HCT116 (cell line): ENCODE results near the gene DTWD2. TPM values are rescaled to one million over a fixed set of nuclear protein-coding genes. Genes with fewer than 3 reads are reported as not detected.

ENCODE experiments used
- ATAC-seq: fragments of 200-7000 bp; cut with Tn5 transposase; 2 replicates; pipeline ENCODE4 v1.9.1; 2020; ENCODE audit warnings: mild to moderate bottlenecking, moderate library complexity
- BruUV-seq: library from RNA; stranded (reverse); fragments of 400-500 nt; replicated peaks from 2 replicates; lab custom pipeline; 2021; lab: Mats Ljungman, UMichigan
- CTCF ChIA-PET: fragments of 300-600 bp; sonication (Branson Sonifier 250); formaldehyde crosslinking; loops from one replicate; lab custom pipeline; 2021; ENCODE audit warnings: antibody characterized with exemption; lab: Charles Lee
- POLR2A ChIA-PET: fragments of 300-600, 350-600 bp; sonication (Branson Sonifier 250); formaldehyde crosslinking; loops from one replicate; lab custom pipeline; 2021; ENCODE audit warnings: antibody characterized with exemption; lab: Charles Lee
- RAD21 ChIA-PET, 2 experiments: fragments of 300-600 bp; sonication (Branson Sonifier 250); formaldehyde crosslinking; loops; one replicate each; lab custom pipeline; 2023; ENCODE audit warnings: low total read pairs in 2 of 2; ENCODE audit not compliant: uncharacterized antibody in 2 of 2, unreplicated experiment in 2 of 2, low non-redundant PET in 1 of 2; lab: Charles Lee
- DNase-seq: peaks from one replicate; pipeline ENCODE4 v3.0.0-alpha.2; 2010; ENCODE audit warnings: low read depth, low spot score
- H2AFZ ChIP-seq: fragments of 200-600 bp; shearing (Covaris generic), sonication (generic); 2 replicates; pipeline ENCODE4 v1.6.1; 2017; ENCODE audit warnings: low read depth, mixed run types, mixed read lengths, antibody characterized with exemption, low read length; ENCODE audit not compliant: poor library complexity, severe bottlenecking
- H3K27ac ChIP-seq: 2 replicates; pipeline ENCODE4 v1.5.1; 2012; ENCODE audit warnings: low read depth, low read length
- H3K27me3 ChIP-seq: fragments of 200-600 bp; sonication (generic); 2 replicates; pipeline ENCODE4 v1.6.1; 2016; ENCODE audit warnings: mixed run types, low read length, mixed read lengths; ENCODE audit not compliant: insufficient read depth
- H3K36me3 ChIP-seq, 2 experiments: fragments of 200-500 bp in 1 of 2; fragments of 200-600 bp in 1 of 2; sonication (Bioruptor generic) in 1 of 2; sonication (generic) in 1 of 2; 2 replicates each; pipeline versions ENCODE4 v1.5.1 to v1.6.1; 2014 to 2016; ENCODE audit warnings: low read length in 2 of 2, inconsistent platforms in 1 of 2, mixed read lengths in 1 of 2, mixed run types in 1 of 2; ENCODE audit not compliant: insufficient read depth in 2 of 2, control insufficient read depth in 1 of 2
- H3K4me1 ChIP-seq, 2 experiments: fragments of 200-600 bp in 1 of 2; sonication (generic) in 1 of 2; 2 replicates each; pipeline versions ENCODE4 v1.5.1 to v1.6.1; 2012 to 2017; ENCODE audit warnings: low read length in 2 of 2, inconsistent platforms in 1 of 2, mild to moderate bottlenecking in 1 of 2, mixed read lengths in 1 of 2, mixed run types in 1 of 2, moderate library complexity in 1 of 2; ENCODE audit not compliant: insufficient read depth in 2 of 2, control insufficient read depth in 1 of 2
- H3K4me2 ChIP-seq: fragments of 200-600 bp; sonication (generic); 2 replicates; pipeline ENCODE4 v1.6.1; 2017; ENCODE audit warnings: mixed run types, low read length, mixed read lengths
- H3K4me3 ChIP-seq, 2 experiments: fragments of 200-600 bp in 1 of 2; sonication (generic) in 1 of 2; replicated peaks in 1 of 2; 2 replicates each; pipeline ENCODE4 v1.5.1; 2011 to 2016; ENCODE audit warnings: low read length in 2 of 2, control low read depth in 1 of 2, low read depth in 1 of 2, mild to moderate bottlenecking in 1 of 2, mixed read lengths in 1 of 2, mixed run types in 1 of 2
- H3K79me2 ChIP-seq: fragments of 200-600 bp; sonication (generic); 2 replicates; pipeline ENCODE4 v1.6.1; 2017; ENCODE audit warnings: mild to moderate bottlenecking, mixed run types, low read length, moderate library complexity, mixed read lengths; ENCODE audit not compliant: insufficient read depth
- H3K9ac ChIP-seq: fragments of 200-600 bp; sonication (generic); 2 replicates; pipeline ENCODE4 v1.6.1; 2016; ENCODE audit warnings: low read length, mixed read lengths
- H3K9me2 ChIP-seq: fragments of 200-600 bp; sonication (generic), shearing (Covaris generic); 2 replicates; pipeline ENCODE4 v1.6.1; 2017; ENCODE audit warnings: mixed run types, mild to moderate bottlenecking, moderate library complexity; ENCODE audit not compliant: insufficient read depth
- H3K9me3 ChIP-seq, 2 experiments: fragments of 200-500 bp in 1 of 2; fragments of 200-600 bp in 1 of 2; sonication (Bioruptor generic) in 1 of 2; sonication (generic) in 1 of 2; 2 replicates each; pipeline ENCODE4 v1.6.1; 2014 to 2017; ENCODE audit warnings: low read length in 2 of 2, mixed read lengths in 2 of 2, inconsistent platforms in 1 of 2, low read depth in 1 of 2, mild to moderate bottlenecking in 1 of 2, mixed run types in 1 of 2, moderate library complexity in 1 of 2; ENCODE audit not compliant: control insufficient read depth in 1 of 2, insufficient read depth in 1 of 2
- H4K20me1 ChIP-seq: fragments of 200-600 bp; sonication (generic), shearing (Covaris generic); 2 replicates; pipeline ENCODE4 v1.6.1; 2017; ENCODE audit warnings: mixed run types, mild to moderate bottlenecking, moderate library complexity; ENCODE audit not compliant: insufficient read depth
- CBX3 ChIP-seq: IDR thresholded peaks from 2 replicates; pipeline ENCODE4 v1.6.1; 2012; ENCODE audit warnings: low read depth
- ELF1 ChIP-seq: IDR thresholded peaks from 2 replicates; pipeline ENCODE4 v1.6.1; 2012; ENCODE audit warnings: low read depth, borderline replicate concordance
- EZH2 ChIP-seq: fragments of 200-600 bp; sonication (generic); IDR thresholded peaks from 2 replicates; pipeline ENCODE4 v1.6.1; 2017; ENCODE audit warnings: antibody characterized with exemption, mixed run types
- EZH2phosphoT487 ChIP-seq: fragments of 200-600 bp; IDR thresholded peaks from 2 replicates; pipeline ENCODE4 v1.6.1; 2018; ENCODE audit warnings: antibody characterized with exemption, borderline replicate concordance
- FOSL1 ChIP-seq: IDR thresholded peaks from 2 replicates; pipeline ENCODE4 v1.6.1; 2012; ENCODE audit warnings: low read depth
- JUND ChIP-seq: IDR thresholded peaks from 2 replicates; pipeline ENCODE4 v1.6.1; 2012
- POLR2AphosphoS5 ChIP-seq: IDR thresholded peaks from 2 replicates; pipeline ENCODE4 v1.6.1; 2011; ENCODE audit warnings: mild to moderate bottlenecking, low read depth, low read length, moderate library complexity
- RAD21 ChIP-seq: IDR thresholded peaks from 2 replicates; pipeline ENCODE4 v1.6.1; 2012; ENCODE audit warnings: low read depth, mild to moderate bottlenecking
- SRF ChIP-seq: IDR thresholded peaks from 2 replicates; pipeline ENCODE4 v1.6.1; 2012; ENCODE audit warnings: low read depth
- TCF7L2 ChIP-seq: IDR thresholded peaks from 2 replicates; pipeline ENCODE4 v1.7.0; 2011; ENCODE audit warnings: borderline replicate concordance, inconsistent platforms; ENCODE audit not compliant: insufficient read depth, insufficient read length; ENCODE audit errors: extremely low read depth
- YY1 ChIP-seq: IDR thresholded peaks from 2 replicates; pipeline ENCODE4 v1.6.1; 2011; ENCODE audit warnings: low read length, low read depth, moderate library complexity, mild to moderate bottlenecking; ENCODE audit not compliant: insufficient replicate concordance; ENCODE audit errors: extremely low read depth
- ZFX ChIP-seq: fragments of 450-650 bp; IDR thresholded peaks from 2 replicates; pipeline ENCODE4 v1.6.1; 2017
- ZNF274 ChIP-seq: fragments of 200-500 bp; sonication (Bioruptor generic); IDR thresholded peaks from 2 replicates; pipeline ENCODE4 v1.6.1; 2014; ENCODE audit warnings: mild to moderate bottlenecking, low read depth, low read length, inconsistent platforms
- intact Hi-C: fragments of 100-400 bp; cut with micrococcal nuclease; formaldehyde crosslinking; loops from 2 replicates; pipeline ENCODE4 v1.10.0; 2022
- total RNA-seq: library from RNA; stranded (reverse); gene quantifications from one replicate; pipeline ENCODE4 v1.2.1, GENCODE V29; 2021; ENCODE audit not compliant: unreplicated experiment
- TF ChIP-seq, protein P1 (sequence below): IDR thresholded peaks from 2 replicates; pipeline ENCODE4 v1.6.1; 2011; ENCODE audit warnings: mild to moderate bottlenecking, low read length, moderate library complexity; ENCODE audit not compliant: insufficient replicate concordance; ENCODE audit errors: extremely low read depth
- TF ChIP-seq, protein P2 (sequence below): IDR thresholded peaks from 2 replicates; pipeline ENCODE4 v1.6.1; 2012
- TF ChIP-seq, protein P3 (sequence below): IDR thresholded peaks from 2 replicates; pipeline ENCODE4 v1.6.1; 2012; ENCODE audit warnings: low read depth

Gene DTWD2
- total RNA-seq, 1 experiment from 2014 or later: 5.2 TPM

DNA sequence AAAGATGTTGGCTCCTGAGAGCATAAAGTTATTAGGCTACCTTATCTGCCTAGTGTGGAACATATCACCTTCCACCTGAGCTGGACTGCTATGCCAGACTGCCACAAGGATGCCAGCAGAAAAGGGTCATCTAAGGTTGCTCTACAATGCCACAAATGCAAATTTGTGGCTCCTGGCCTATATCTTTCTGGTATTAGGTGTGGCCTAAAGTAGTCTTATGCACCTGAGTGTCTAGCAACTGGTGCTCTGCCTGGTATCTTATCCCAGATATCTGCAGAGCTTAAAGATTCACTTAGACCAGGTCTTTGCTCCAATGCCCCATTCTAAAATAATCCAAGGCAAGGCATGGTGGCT lies 34.7 kb downstream of the DTWD2 start:
- Histone ChIP-seq H3K79me2 (no peaks in the 10 kb centered on the region), H3K4me3 (no peak overlapping the region), H3K27me3 (no peaks in the 10 kb centered on the region), H3K9ac (no peak overlapping the region), H3K9me3 (no peaks in the 10 kb centered on the region), H4K20me1 (no peaks in the 10 kb centered on the region), H3K36me3 (no peaks in the 10 kb centered on the region), H3K9me2 (no peaks in the 10 kb centered on the region), H3K27ac (no peak overlapping the region), H3K4me2 (no peak overlapping the region), H2AFZ (no peak overlapping the region), H3K4me1 (no peaks in the 10 kb centered on the region)
- no peak for ATAC-seq
- BruUV-seq: no TSS peak
- no peak for DNase-seq
- TF ChIP-seq CBX3: no peak
- TF ChIP-seq, protein P1, sequence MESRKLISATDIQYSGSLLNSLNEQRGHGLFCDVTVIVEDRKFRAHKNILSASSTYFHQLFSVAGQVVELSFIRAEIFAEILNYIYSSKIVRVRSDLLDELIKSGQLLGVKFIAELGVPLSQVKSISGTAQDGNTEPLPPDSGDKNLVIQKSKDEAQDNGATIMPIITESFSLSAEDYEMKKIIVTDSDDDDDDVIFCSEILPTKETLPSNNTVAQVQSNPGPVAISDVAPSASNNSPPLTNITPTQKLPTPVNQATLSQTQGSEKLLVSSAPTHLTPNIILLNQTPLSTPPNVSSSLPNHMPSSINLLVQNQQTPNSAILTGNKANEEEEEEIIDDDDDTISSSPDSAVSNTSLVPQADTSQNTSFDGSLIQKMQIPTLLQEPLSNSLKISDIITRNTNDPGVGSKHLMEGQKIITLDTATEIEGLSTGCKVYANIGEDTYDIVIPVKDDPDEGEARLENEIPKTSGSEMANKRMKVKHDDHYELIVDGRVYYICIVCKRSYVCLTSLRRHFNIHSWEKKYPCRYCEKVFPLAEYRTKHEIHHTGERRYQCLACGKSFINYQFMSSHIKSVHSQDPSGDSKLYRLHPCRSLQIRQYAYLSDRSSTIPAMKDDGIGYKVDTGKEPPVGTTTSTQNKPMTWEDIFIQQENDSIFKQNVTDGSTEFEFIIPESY: no peak
- TF ChIP-seq FOSL1: no peak
- TF ChIP-seq ZNF274: no peak
- TF ChIP-seq ZFX: no peak
- TF ChIP-seq EZH2: no peak
- no peak for TF ChIP-seq JUND
- TF ChIP-seq EZH2phosphoT487: no peak
- TF ChIP-seq TCF7L2: no peak
- no peak for TF ChIP-seq POLR2AphosphoS5
- TF ChIP-seq, protein P2, sequence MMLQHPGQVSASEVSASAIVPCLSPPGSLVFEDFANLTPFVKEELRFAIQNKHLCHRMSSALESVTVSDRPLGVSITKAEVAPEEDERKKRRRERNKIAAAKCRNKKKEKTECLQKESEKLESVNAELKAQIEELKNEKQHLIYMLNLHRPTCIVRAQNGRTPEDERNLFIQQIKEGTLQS: no peak
- TF ChIP-seq RAD21: no peak
- TF ChIP-seq ELF1: no peak
- no peak for TF ChIP-seq YY1
- no peak for TF ChIP-seq SRF
- TF ChIP-seq, protein P3, sequence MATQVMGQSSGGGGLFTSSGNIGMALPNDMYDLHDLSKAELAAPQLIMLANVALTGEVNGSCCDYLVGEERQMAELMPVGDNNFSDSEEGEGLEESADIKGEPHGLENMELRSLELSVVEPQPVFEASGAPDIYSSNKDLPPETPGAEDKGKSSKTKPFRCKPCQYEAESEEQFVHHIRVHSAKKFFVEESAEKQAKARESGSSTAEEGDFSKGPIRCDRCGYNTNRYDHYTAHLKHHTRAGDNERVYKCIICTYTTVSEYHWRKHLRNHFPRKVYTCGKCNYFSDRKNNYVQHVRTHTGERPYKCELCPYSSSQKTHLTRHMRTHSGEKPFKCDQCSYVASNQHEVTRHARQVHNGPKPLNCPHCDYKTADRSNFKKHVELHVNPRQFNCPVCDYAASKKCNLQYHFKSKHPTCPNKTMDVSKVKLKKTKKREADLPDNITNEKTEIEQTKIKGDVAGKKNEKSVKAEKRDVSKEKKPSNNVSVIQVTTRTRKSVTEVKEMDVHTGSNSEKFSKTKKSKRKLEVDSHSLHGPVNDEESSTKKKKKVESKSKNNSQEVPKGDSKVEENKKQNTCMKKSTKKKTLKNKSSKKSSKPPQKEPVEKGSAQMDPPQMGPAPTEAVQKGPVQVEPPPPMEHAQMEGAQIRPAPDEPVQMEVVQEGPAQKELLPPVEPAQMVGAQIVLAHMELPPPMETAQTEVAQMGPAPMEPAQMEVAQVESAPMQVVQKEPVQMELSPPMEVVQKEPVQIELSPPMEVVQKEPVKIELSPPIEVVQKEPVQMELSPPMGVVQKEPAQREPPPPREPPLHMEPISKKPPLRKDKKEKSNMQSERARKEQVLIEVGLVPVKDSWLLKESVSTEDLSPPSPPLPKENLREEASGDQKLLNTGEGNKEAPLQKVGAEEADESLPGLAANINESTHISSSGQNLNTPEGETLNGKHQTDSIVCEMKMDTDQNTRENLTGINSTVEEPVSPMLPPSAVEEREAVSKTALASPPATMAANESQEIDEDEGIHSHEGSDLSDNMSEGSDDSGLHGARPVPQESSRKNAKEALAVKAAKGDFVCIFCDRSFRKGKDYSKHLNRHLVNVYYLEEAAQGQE: no peak
- RAD21 ChIA-PET: no interaction called here
- intact Hi-C loops: no loop called here
- CTCF ChIA-PET: no interaction called here
- POLR2A ChIA-PET: no interaction called here
